Measurements from ENCODE around the gene BCL2L12.
A peak's percentile ranks its signal among the peaks of the same experiment; 100 is the strongest.

Gene BCL2L12

DNA sequence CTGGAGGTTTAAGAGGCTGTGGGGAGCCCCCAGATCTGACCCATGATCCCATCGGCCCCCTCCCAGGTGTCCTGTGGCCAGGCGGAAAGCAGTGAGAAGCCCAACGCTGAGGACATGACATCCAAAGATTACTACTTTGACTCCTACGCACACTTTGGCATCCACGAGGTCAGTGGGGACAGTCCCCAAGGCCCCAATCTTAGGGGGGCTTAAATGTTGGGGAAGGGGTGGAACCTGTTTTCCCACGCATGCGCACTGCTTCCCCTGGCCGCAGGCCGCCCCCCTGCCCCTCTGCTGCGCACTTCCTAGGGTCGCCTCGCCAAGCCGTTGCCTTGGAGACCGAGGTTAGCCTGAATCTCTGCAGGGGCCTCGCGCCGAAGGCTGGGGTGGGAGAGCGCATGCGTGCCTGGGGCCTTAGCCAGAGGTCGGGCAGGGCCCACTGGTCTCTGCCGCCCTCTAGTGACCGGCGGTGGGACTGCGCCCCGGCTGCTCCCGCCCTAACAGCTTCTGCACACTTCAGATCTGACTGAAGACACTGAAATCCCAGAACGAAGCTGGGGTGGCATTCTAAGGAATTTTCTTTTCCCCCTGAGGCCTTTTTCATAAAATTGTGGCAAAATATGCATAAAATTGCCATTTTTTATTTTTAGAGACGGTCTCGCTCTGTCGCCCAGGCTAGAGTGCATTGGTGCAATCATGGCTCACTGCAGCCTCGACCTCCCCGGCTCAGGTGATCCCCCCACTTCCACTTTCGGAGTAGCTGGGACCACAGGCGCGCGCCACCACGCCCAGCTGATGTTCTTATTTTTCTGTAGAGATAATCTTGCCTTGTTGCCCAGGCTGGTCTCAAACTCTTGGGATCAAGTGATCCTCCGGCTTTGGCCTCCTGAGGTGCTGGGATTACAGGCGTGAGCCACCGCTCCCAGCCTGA is 15.0 kb downstream of the BCL2L12 start:
- H3K36me3 ChIP-seq (ENCODE audit: control insufficient read depth, insufficient read depth, low read length) = peaks cover 53% of the 10 kb centered on the region
- H3K4me1 ChIP-seq (ENCODE audit: control insufficient read depth, insufficient read depth, low read length) = peaks cover 13% of the 10 kb centered on the region
- no peaks in the 10 kb centered on the region for H3K9me3 ChIP-seq (ENCODE audit: control insufficient read depth, insufficient read depth, low read length)
- H3K27ac ChIP-seq (ENCODE audit: low read depth, low read length) = peak overlapping the region; percentile 70
- H3K27me3 ChIP-seq (ENCODE audit: control insufficient read depth, insufficient read depth, low read length) = no peaks in the 10 kb centered on the region
- no peak overlapping the region for H3K9ac ChIP-seq (ENCODE audit: low read depth, low read length)
- H3K4me3 ChIP-seq (ENCODE audit: low read depth, low read length) = peak overlapping the region; percentile 45

DNA sequence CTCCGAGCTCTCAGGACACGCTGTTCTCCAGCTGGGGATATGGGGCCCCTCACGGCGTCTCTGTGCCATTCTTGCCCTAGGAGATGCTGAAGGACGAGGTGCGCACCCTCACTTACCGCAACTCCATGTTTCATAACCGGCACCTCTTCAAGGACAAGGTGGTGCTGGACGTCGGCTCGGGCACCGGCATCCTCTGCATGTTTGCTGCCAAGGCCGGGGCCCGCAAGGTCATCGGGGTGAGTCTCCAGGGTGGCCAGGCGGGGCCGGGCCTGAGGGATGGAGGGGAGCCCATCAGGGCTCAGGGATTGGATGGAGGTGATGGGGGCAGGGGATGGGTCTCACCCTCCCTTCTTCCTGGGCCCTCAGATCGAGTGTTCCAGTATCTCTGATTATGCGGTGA is 16.1 kb downstream of the BCL2L12 start:
- Histone ChIP-seq H3K36me3 (ENCODE audit: control insufficient read depth, insufficient read depth, low read length) (peaks cover 63% of the 10 kb centered on the region), H3K4me3 (ENCODE audit: low read depth, low read length) (no peak overlapping the region), H3K4me1 (ENCODE audit: control insufficient read depth, insufficient read depth, low read length) (peaks cover 13% of the 10 kb centered on the region), H3K27me3 (ENCODE audit: control insufficient read depth, insufficient read depth, low read length) (no peaks in the 10 kb centered on the region), H3K9me3 (ENCODE audit: control insufficient read depth, insufficient read depth, low read length) (no peaks in the 10 kb centered on the region), H3K9ac (ENCODE audit: low read depth, low read length) (no peak overlapping the region), H3K27ac (ENCODE audit: low read depth, low read length) (no peak overlapping the region)

DNA sequence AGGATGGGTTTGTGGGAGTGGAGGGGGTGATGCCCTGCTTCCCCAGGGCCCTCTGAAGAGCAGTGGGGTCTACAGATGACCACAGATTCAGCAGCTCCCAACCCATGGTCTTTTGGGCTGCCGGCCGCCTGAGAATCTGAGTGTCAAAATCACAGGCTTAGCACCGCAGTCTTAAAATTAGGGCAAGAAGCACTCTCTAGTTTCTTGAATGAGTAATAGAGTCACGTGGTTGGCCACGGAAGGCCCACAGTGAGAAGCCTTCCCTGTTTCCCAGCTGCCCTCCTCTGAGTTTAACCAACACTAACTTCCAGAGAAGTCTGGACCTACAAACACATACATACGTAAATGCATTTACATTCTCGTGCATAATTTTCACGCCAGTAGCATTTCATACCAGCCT is 16.5 kb downstream of the BCL2L12 start:
- Histone ChIP-seq H3K9me3 (ENCODE audit: control insufficient read depth, insufficient read depth, low read length) (no peaks in the 10 kb centered on the region), H3K27ac (ENCODE audit: low read depth, low read length) (no peak overlapping the region), H3K4me1 (ENCODE audit: control insufficient read depth, insufficient read depth, low read length) (peaks cover 13% of the 10 kb centered on the region), H3K9ac (ENCODE audit: low read depth, low read length) (no peak overlapping the region), H3K36me3 (ENCODE audit: control insufficient read depth, insufficient read depth, low read length) (peaks cover 67% of the 10 kb centered on the region), H3K4me3 (ENCODE audit: low read depth, low read length) (no peak overlapping the region), H3K27me3 (ENCODE audit: control insufficient read depth, insufficient read depth, low read length) (no peaks in the 10 kb centered on the region)

DNA sequence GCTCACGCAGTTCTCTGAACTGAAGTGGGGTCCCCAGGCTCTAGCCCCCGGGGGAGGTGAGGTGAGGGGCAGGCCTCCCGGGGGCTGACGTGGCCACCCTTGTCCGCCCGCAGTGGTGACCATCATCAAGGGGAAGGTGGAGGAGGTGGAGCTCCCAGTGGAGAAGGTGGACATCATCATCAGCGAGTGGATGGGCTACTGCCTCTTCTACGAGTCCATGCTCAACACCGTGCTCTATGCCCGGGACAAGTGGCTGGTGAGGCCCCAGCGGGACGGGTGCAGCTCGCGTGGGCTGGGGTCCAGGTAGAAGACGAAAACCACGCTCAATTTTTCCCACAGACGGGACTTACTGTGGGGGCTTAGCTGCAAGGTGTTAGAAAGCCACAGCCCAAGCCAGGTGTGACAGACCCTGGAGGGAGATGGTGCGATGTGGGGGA is 18.1 kb downstream of the BCL2L12 start:
- H3K9me3 ChIP-seq (ENCODE audit: control insufficient read depth, insufficient read depth, low read length) = no peaks in the 10 kb centered on the region
- no peaks in the 10 kb centered on the region for H3K27me3 ChIP-seq (ENCODE audit: control insufficient read depth, insufficient read depth, low read length)
- no peak overlapping the region for H3K27ac ChIP-seq (ENCODE audit: low read depth, low read length)
- H3K4me3 ChIP-seq (ENCODE audit: low read depth, low read length) = no peak overlapping the region
- H3K36me3 ChIP-seq (ENCODE audit: control insufficient read depth, insufficient read depth, low read length) = peaks cover 81% of the 10 kb centered on the region
- H3K9ac ChIP-seq (ENCODE audit: low read depth, low read length) = no peak overlapping the region
- H3K4me1 ChIP-seq (ENCODE audit: control insufficient read depth, insufficient read depth, low read length) = peaks cover 14% of the 10 kb centered on the region

DNA sequence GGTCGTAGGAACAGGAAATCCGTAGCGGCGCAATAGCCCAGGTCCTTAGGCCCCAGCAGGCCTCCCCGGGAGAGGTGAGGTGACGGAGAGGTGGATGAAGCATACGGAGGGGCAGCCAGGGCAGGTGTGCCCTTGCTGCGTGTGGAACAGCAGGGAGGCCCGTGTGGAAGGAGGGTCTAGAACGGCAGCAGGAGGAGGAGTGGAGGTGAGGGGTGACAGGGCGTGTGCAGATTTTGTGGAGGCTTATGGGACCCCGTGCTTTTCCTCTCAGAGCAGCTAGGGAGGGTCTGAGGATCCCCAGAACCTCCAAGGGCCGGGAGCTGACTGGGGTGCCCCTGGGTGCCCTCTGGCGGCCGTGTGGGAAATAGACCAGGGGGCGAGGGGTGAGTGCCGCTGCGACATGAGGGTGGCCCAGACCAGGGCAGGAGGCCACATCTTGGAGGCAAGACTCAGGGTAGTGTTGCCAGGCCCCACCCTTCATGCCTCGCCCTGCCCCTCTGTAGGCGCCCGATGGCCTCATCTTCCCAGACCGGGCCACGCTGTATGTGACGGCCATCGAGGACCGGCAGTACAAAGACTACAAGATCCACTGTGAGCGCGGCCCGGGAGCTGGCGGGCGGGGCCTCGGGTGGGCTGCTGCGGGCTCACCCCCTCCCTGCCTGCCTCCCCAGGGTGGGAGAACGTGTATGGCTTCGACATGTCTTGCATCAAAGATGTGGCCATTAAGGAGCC is 18.7 kb downstream of the BCL2L12 start:
- Histone ChIP-seq H3K9ac (ENCODE audit: low read depth, low read length) (no peak overlapping the region), H3K36me3 (ENCODE audit: control insufficient read depth, insufficient read depth, low read length) (peaks cover 86% of the 10 kb centered on the region), H3K27me3 (ENCODE audit: control insufficient read depth, insufficient read depth, low read length) (no peaks in the 10 kb centered on the region), H3K27ac (ENCODE audit: low read depth, low read length) (no peak overlapping the region), H3K4me1 (ENCODE audit: control insufficient read depth, insufficient read depth, low read length) (peaks cover 10% of the 10 kb centered on the region), H3K9me3 (ENCODE audit: control insufficient read depth, insufficient read depth, low read length) (no peaks in the 10 kb centered on the region), H3K4me3 (ENCODE audit: low read depth, low read length) (no peak overlapping the region)

DNA sequence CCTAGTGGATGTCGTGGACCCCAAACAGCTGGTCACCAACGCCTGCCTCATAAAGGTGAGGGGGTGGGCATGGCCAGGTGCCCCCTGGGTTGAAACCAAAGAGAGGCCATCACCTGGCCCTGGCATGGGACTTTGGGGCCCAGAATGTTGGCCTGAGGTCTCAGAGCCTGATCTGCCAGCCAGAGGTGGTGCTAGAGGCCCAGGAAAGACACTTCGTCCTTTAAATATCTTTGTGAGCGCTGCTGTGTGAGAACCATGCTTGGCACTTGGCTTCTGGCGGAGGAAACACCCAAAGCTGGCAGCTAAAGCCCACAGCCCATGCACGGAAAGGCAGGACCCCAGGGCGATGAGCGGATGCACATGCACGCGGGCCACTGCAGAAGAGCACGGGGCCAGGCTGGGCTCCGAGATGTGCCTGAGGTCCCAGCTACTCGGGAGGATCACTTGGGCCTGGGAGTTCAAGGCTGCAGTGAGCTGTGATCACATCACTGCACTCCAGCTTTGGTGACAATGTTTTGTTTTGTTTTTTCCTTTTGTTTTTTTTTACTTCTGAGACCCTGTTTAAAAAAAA is 19.3 kb downstream of the BCL2L12 start:
- Histone ChIP-seq H3K4me3 (ENCODE audit: low read depth, low read length) (no peak overlapping the region), H3K27me3 (ENCODE audit: control insufficient read depth, insufficient read depth, low read length) (no peaks in the 10 kb centered on the region), H3K36me3 (ENCODE audit: control insufficient read depth, insufficient read depth, low read length) (peaks cover 86% of the 10 kb centered on the region), H3K9me3 (ENCODE audit: control insufficient read depth, insufficient read depth, low read length) (no peaks in the 10 kb centered on the region), H3K27ac (ENCODE audit: low read depth, low read length) (no peak overlapping the region), H3K9ac (ENCODE audit: low read depth, low read length) (no peak overlapping the region), H3K4me1 (ENCODE audit: control insufficient read depth, insufficient read depth, low read length) (peaks cover 7% of the 10 kb centered on the region)

DNA sequence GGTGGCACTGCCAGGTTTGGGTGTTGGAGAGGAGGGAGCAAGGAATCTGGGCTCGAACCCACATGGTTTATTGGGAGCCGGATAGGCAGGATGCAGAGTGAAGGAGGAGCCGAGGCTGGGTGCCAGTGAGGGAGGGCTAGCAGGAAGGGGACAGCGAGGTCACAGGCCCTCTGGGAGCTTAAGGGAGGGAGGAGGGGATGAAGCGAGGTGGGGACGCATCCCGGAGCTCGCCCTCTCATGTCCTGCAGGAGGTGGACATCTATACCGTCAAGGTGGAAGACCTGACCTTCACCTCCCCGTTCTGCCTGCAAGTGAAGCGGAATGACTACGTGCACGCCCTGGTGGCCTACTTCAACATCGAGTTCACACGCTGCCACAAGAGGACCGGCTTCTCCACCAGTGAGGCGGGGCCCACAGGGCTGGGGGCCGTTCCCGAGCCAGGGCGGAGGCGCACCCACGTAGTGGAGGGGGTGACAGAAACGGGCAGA is 20.2 kb downstream of the BCL2L12 start:
- Histone ChIP-seq H3K36me3 (ENCODE audit: control insufficient read depth, insufficient read depth, low read length) (peaks cover 81% of the 10 kb centered on the region), H3K27ac (ENCODE audit: low read depth, low read length) (no peak overlapping the region)

DNA sequence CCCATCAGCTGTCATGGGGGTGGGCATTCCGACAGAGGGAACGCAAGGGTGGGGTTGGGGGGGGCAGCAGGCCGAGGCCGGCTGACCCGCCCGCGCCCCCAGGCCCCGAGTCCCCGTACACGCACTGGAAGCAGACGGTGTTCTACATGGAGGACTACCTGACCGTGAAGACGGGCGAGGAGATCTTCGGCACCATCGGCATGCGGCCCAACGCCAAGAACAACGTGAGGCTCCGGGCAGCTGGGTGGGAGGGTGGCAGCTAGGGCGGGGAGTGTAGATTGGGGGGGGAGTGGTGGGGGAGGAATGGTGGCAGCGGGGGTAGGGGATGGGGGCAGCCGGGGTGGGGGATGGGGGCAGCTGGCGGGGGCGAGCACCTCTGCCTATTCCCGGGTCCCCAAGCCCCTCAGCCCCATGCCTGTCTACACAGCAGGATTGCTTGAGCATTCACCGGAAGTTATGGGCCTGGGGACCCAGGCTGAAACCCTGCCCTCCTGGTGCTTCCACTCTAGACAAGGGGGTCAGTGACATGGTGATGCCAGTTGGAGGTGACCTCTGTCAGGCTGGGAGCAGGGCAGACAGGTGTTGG is 20.9 kb downstream of the BCL2L12 start:
- Histone ChIP-seq H3K36me3 (ENCODE audit: control insufficient read depth, insufficient read depth, low read length) (peaks cover 74% of the 10 kb centered on the region), H3K27me3 (ENCODE audit: control insufficient read depth, insufficient read depth, low read length) (no peaks in the 10 kb centered on the region), H3K9me3 (ENCODE audit: control insufficient read depth, insufficient read depth, low read length) (no peaks in the 10 kb centered on the region), H3K27ac (ENCODE audit: low read depth, low read length) (no peak overlapping the region), H3K4me1 (ENCODE audit: control insufficient read depth, insufficient read depth, low read length) (peaks cover 10% of the 10 kb centered on the region), H3K9ac (ENCODE audit: low read depth, low read length) (no peak overlapping the region), H3K4me3 (ENCODE audit: low read depth, low read length) (no peak overlapping the region)

More for the DNA sequence above, 20.2 kb downstream of the BCL2L12 start:
- no peaks in the 10 kb centered on the region for H3K9me3 ChIP-seq (ENCODE audit: control insufficient read depth, insufficient read depth, low read length)
- H3K9ac ChIP-seq (ENCODE audit: low read depth, low read length) = no peak overlapping the region
- no peak overlapping the region for H3K4me3 ChIP-seq (ENCODE audit: low read depth, low read length)
- H3K27me3 ChIP-seq (ENCODE audit: control insufficient read depth, insufficient read depth, low read length) = no peaks in the 10 kb centered on the region
- H3K4me1 ChIP-seq (ENCODE audit: control insufficient read depth, insufficient read depth, low read length) = peaks cover 7% of the 10 kb centered on the region

DNA sequence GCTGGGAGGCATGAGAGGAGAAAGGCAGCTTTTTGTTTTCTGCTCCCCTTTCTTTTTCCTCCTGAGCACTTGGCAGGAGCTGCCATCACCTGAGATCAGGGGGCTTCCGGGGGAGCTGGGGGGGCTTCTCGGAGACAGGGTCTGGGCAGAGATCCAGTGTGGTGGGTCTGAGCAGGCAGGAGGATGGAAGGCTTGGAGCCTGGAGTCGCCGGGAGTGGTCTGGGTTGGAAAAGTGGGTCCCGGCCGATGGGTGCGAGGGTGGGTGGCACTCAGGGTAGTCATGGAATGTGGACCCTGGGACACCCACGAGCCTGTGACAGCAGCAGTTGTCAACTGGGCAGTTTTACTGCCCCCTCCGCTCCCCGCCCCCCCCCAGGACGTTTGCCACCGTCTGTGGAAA is 21.4 kb downstream of the BCL2L12 start:
- Histone ChIP-seq H3K27me3 (ENCODE audit: control insufficient read depth, insufficient read depth, low read length) (no peaks in the 10 kb centered on the region), H3K27ac (ENCODE audit: low read depth, low read length) (no peak overlapping the region), H3K4me3 (ENCODE audit: low read depth, low read length) (no peak overlapping the region), H3K9ac (ENCODE audit: low read depth, low read length) (no peak overlapping the region), H3K4me1 (ENCODE audit: control insufficient read depth, insufficient read depth, low read length) (peaks cover 12% of the 10 kb centered on the region), H3K9me3 (ENCODE audit: control insufficient read depth, insufficient read depth, low read length) (no peaks in the 10 kb centered on the region), H3K36me3 (ENCODE audit: control insufficient read depth, insufficient read depth, low read length) (peaks cover 68% of the 10 kb centered on the region)

DNA sequence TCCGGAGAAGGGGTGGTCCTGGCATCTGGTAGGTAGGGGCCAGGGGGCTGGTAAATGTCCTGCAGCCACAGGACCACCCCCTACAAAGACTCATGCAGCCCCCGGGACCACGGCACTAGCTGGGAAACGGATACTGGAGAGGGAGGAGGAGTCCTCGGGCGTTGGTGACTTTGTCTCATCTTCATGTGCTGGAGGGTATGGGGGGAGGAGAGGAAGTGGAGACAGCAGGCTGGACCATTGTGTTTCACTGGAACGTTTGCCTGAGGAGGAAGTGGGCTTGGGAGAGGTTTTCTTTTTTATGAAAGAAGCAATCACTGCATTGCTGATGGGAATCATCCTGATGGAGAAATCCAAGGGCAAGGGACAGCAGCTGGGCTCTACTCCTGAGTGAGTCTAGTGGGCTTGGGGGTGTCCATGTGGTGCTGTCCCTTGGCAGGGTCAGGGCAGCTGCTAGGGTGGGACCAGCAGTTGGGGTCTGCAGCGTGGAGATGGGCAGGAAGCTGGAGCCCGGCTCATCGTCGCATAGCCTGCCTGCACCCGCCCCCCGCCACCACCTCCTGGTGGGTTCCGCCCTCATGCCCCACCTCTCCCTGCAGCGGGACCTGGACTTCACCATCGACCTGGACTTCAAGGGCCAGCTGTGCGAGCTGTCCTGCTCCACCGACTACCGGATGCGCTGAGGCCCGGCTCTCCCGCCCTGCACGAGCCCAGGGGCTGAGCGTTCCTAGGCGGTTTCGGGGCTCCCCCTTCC is 22.0 kb downstream of the BCL2L12 start:
- Histone ChIP-seq H3K9ac (ENCODE audit: low read depth, low read length) (no peak overlapping the region), H3K27me3 (ENCODE audit: control insufficient read depth, insufficient read depth, low read length) (no peaks in the 10 kb centered on the region), H3K36me3 (ENCODE audit: control insufficient read depth, insufficient read depth, low read length) (peaks cover 63% of the 10 kb centered on the region), H3K4me1 (ENCODE audit: control insufficient read depth, insufficient read depth, low read length) (peaks cover 12% of the 10 kb centered on the region), H3K9me3 (ENCODE audit: control insufficient read depth, insufficient read depth, low read length) (no peaks in the 10 kb centered on the region), H3K4me3 (ENCODE audit: low read depth, low read length) (no peak overlapping the region), H3K27ac (ENCODE audit: low read depth, low read length) (no peak overlapping the region)

All from HUES48 (cell line).